ENCODE results near the gene SMIM22.

DNA sequence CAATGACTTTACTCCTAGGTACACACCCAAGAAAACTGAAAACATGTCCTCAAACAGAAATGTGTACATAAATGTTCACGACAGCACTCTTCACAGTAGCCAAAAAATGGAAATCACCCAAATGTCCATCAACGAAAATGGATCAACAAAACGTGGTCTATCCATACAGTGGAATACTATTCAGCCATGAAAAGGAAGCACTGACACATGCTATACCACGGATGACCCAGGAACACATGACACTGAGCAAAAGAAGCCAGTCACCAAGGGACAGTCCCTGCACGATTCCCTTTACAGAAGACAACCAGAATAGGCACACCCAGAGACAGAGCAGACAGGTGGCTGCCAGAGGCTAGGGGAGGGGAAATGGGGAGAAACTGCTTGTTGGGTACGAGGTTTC lies 39.5 kb upstream of the SMIM22 start:
- no peak for TF ChIP-seq CTCF (IDR thresholded peaks at IDR 0.05 in 2 of 3, conservative IDR thresholded peaks at IDR 0.05 in 1 of 3; ENCODE audit: borderline replicate concordance in 1 of 3, insufficient read depth in 1 of 3, low read depth in 2 of 3, low read length in 2 of 3)
- no peak for TF ChIP-seq REST (IDR thresholded peaks at IDR 0.05; ENCODE audit: low read depth)
- no peak for TF ChIP-seq ZBTB33 (IDR thresholded peaks at IDR 0.05; ENCODE audit: extremely low read depth, insufficient replicate concordance, low read length)
- no peak for TF ChIP-seq POLR2AphosphoS5 (IDR thresholded peaks at IDR 0.05; ENCODE audit: low read depth, low read length)
- TF ChIP-seq POLR2A (IDR thresholded peaks at IDR 0.05; ENCODE audit: borderline replicate concordance, extremely low read depth, insufficient read depth, insufficient read length): no peak
- no peak for TF ChIP-seq JUND (IDR thresholded peaks at IDR 0.05)
- TF ChIP-seq SP1 (IDR thresholded peaks at IDR 0.05; ENCODE audit: low read depth): no peak
- no peak for TF ChIP-seq SRF (IDR thresholded peaks at IDR 0.05; ENCODE audit: low read depth)
- no peak for TF ChIP-seq EZH2 (IDR thresholded peaks at IDR 0.05)
- no peak for TF ChIP-seq MAX (IDR thresholded peaks at IDR 0.05)
- no peak for TF ChIP-seq YY1 (IDR thresholded peaks at IDR 0.05; ENCODE audit: extremely low read depth, insufficient replicate concordance, low read depth, low read length)
- no peak for TF ChIP-seq EZH2phosphoT487 (IDR thresholded peaks at IDR 0.05; ENCODE audit: borderline replicate concordance)
- no peak for TF ChIP-seq ELF1 (IDR thresholded peaks at IDR 0.05; ENCODE audit: borderline replicate concordance, low read depth)
